ENCODE results near the gene NBEAL2.

NBEAL2 gene

GRCh38 chr3:47012342-47013230 lies 33.1 kb downstream of the NBEAL2 start:
- Histone ChIP-seq H3K4me1 (ENCODE audit: control insufficient read depth, insufficient read depth, low read length) (no peaks in the 10 kb centered on the region), H3K9me3 (ENCODE audit: control insufficient read depth, low read length) (no peaks in the 10 kb centered on the region), H3K27me3 (ENCODE audit: control insufficient read depth, insufficient read depth, low read length, poor library complexity, severe bottlenecking) (no peaks in the 10 kb centered on the region), H3K4me3 (ENCODE audit: insufficient read depth, low read depth, low read length) (no peak overlapping the region), H3K27ac (ENCODE audit: insufficient read depth, low read depth, low read length, poor library complexity, severe bottlenecking) (no peak overlapping the region), H3K36me3 (ENCODE audit: control insufficient read depth, insufficient read depth, low read length) (no peaks in the 10 kb centered on the region)
- WGBS, 2 experiments: 93 to 95% methylated on average over 10 of the region's 10 CpGs

- Histone ChIP-seq H3K4me1 (ENCODE audit: control insufficient read depth, insufficient read depth, low read length) (no peaks in the 10 kb centered on the region), H3K27ac (ENCODE audit: insufficient read depth, low read depth, low read length, poor library complexity, severe bottlenecking) (no peak overlapping the region), H3K27me3 (ENCODE audit: control insufficient read depth, insufficient read depth, low read length, poor library complexity, severe bottlenecking) (no peaks in the 10 kb centered on the region), H3K36me3 (ENCODE audit: control insufficient read depth, insufficient read depth, low read length) (no peaks in the 10 kb centered on the region), H3K9me3 (ENCODE audit: control insufficient read depth, low read length) (no peaks in the 10 kb centered on the region), H3K4me3 (ENCODE audit: insufficient read depth, low read depth, low read length) (no peak overlapping the region)
- 94 to 98% methylated on average over 2 to 3 of the region's 3 CpGs for WGBS, 2 experiments
These were observed 33.8 kb downstream of the NBEAL2 start for GRCh38 chr3:47013231-47013630.

GRCh38 chr3:47014036-47014435 lies 34.6 kb downstream of the NBEAL2 start:
- H3K27me3 ChIP-seq (ENCODE audit: control insufficient read depth, insufficient read depth, low read length, poor library complexity, severe bottlenecking): no peaks in the 10 kb centered on the region
- no peaks in the 10 kb centered on the region for H3K4me1 ChIP-seq (ENCODE audit: control insufficient read depth, insufficient read depth, low read length)
- H3K9me3 ChIP-seq (ENCODE audit: control insufficient read depth, low read length): no peaks in the 10 kb centered on the region
- H3K36me3 ChIP-seq (ENCODE audit: control insufficient read depth, insufficient read depth, low read length): no peaks in the 10 kb centered on the region
- H3K27ac ChIP-seq (ENCODE audit: insufficient read depth, low read depth, low read length, poor library complexity, severe bottlenecking): no peak overlapping the region
- H3K4me3 ChIP-seq (ENCODE audit: insufficient read depth, low read depth, low read length): no peak overlapping the region

GRCh38 chr3:47015151-47015550 lies 35.7 kb downstream of the NBEAL2 start:
- Histone ChIP-seq H3K4me1 (ENCODE audit: control insufficient read depth, insufficient read depth, low read length) (no peaks in the 10 kb centered on the region), H3K27me3 (ENCODE audit: control insufficient read depth, insufficient read depth, low read length, poor library complexity, severe bottlenecking) (no peaks in the 10 kb centered on the region), H3K36me3 (ENCODE audit: control insufficient read depth, insufficient read depth, low read length) (no peaks in the 10 kb centered on the region), H3K27ac (ENCODE audit: insufficient read depth, low read depth, low read length, poor library complexity, severe bottlenecking) (no peak overlapping the region), H3K4me3 (ENCODE audit: insufficient read depth, low read depth, low read length) (no peak overlapping the region), H3K9me3 (ENCODE audit: control insufficient read depth, low read length) (no peaks in the 10 kb centered on the region)

- no peaks in the 10 kb centered on the region for H3K36me3 ChIP-seq (ENCODE audit: control insufficient read depth, insufficient read depth, low read length)
- 86 to 94% methylated on average over 3 to 4 of the region's 4 CpGs for WGBS, 2 experiments
These were observed 36.8 kb downstream of the NBEAL2 start for GRCh38 chr3:47016086-47016933.

GRCh38 chr3:47016934-47017435 lies 37.5 kb downstream of the NBEAL2 start:
- WGBS, 2 experiments: 95 to 100% methylated on average over 1 of the region's 1 CpG
- H3K36me3 ChIP-seq (ENCODE audit: control insufficient read depth, insufficient read depth, low read length): no peaks in the 10 kb centered on the region
- H3K27ac ChIP-seq (ENCODE audit: insufficient read depth, low read depth, low read length, poor library complexity, severe bottlenecking): no peak overlapping the region
- H3K4me1 ChIP-seq (ENCODE audit: control insufficient read depth, insufficient read depth, low read length): no peaks in the 10 kb centered on the region
- H3K4me3 ChIP-seq (ENCODE audit: insufficient read depth, low read depth, low read length): no peak overlapping the region
- H3K27me3 ChIP-seq (ENCODE audit: control insufficient read depth, insufficient read depth, low read length, poor library complexity, severe bottlenecking): no peaks in the 10 kb centered on the region
- H3K9me3 ChIP-seq (ENCODE audit: control insufficient read depth, low read length): no peaks in the 10 kb centered on the region

More at GRCh38 chr3:47016086-47016933, 36.8 kb downstream of the NBEAL2 start:
- no peak overlapping the region for H3K4me3 ChIP-seq (ENCODE audit: insufficient read depth, low read depth, low read length)
- H3K27ac ChIP-seq (ENCODE audit: insufficient read depth, low read depth, low read length, poor library complexity, severe bottlenecking): no peak overlapping the region
- no peaks in the 10 kb centered on the region for H3K27me3 ChIP-seq (ENCODE audit: control insufficient read depth, insufficient read depth, low read length, poor library complexity, severe bottlenecking)
- H3K9me3 ChIP-seq (ENCODE audit: control insufficient read depth, low read length): no peaks in the 10 kb centered on the region
- no peaks in the 10 kb centered on the region for H3K4me1 ChIP-seq (ENCODE audit: control insufficient read depth, insufficient read depth, low read length)

GRCh38 chr3:47017504-47018268 lies 38.2 kb downstream of the NBEAL2 start:
- no peak overlapping the region for H3K4me3 ChIP-seq (ENCODE audit: insufficient read depth, low read depth, low read length)
- no peaks in the 10 kb centered on the region for H3K36me3 ChIP-seq (ENCODE audit: control insufficient read depth, insufficient read depth, low read length)
- H3K9me3 ChIP-seq (ENCODE audit: control insufficient read depth, low read length): no peaks in the 10 kb centered on the region
- no peaks in the 10 kb centered on the region for H3K4me1 ChIP-seq (ENCODE audit: control insufficient read depth, insufficient read depth, low read length)
- no peak overlapping the region for H3K27ac ChIP-seq (ENCODE audit: insufficient read depth, low read depth, low read length, poor library complexity, severe bottlenecking)
- 93 to 94% methylated on average over 6 of the region's 6 CpGs for WGBS, 2 experiments
- no peaks in the 10 kb centered on the region for H3K27me3 ChIP-seq (ENCODE audit: control insufficient read depth, insufficient read depth, low read length, poor library complexity, severe bottlenecking)

- Histone ChIP-seq H3K27me3 (ENCODE audit: control insufficient read depth, insufficient read depth, low read length, poor library complexity, severe bottlenecking) (no peaks in the 10 kb centered on the region), H3K36me3 (ENCODE audit: control insufficient read depth, insufficient read depth, low read length) (no peaks in the 10 kb centered on the region), H3K4me1 (ENCODE audit: control insufficient read depth, insufficient read depth, low read length) (no peaks in the 10 kb centered on the region), H3K4me3 (ENCODE audit: insufficient read depth, low read depth, low read length) (no peak overlapping the region), H3K9me3 (ENCODE audit: control insufficient read depth, low read length) (no peaks in the 10 kb centered on the region), H3K27ac (ENCODE audit: insufficient read depth, low read depth, low read length, poor library complexity, severe bottlenecking) (no peak overlapping the region)
These were observed 38.8 kb downstream of the NBEAL2 start for GRCh38 chr3:47018269-47018611.

GRCh38 chr3:47019201-47019600 lies 39.7 kb downstream of the NBEAL2 start:
- Histone ChIP-seq H3K36me3 (ENCODE audit: control insufficient read depth, insufficient read depth, low read length) (no peaks in the 10 kb centered on the region), H3K27me3 (ENCODE audit: control insufficient read depth, insufficient read depth, low read length, poor library complexity, severe bottlenecking) (no peaks in the 10 kb centered on the region), H3K27ac (ENCODE audit: insufficient read depth, low read depth, low read length, poor library complexity, severe bottlenecking) (no peak overlapping the region), H3K4me3 (ENCODE audit: insufficient read depth, low read depth, low read length) (no peak overlapping the region), H3K9me3 (ENCODE audit: control insufficient read depth, low read length) (no peaks in the 10 kb centered on the region), H3K4me1 (ENCODE audit: control insufficient read depth, insufficient read depth, low read length) (no peaks in the 10 kb centered on the region)
- WGBS, 2 experiments: 78 to 92% methylated on average over 1 of the region's 1 CpG

- no peaks in the 10 kb centered on the region for H3K36me3 ChIP-seq (ENCODE audit: control insufficient read depth, insufficient read depth, low read length)
- H3K9me3 ChIP-seq (ENCODE audit: control insufficient read depth, low read length): no peaks in the 10 kb centered on the region
- no peak overlapping the region for H3K4me3 ChIP-seq (ENCODE audit: insufficient read depth, low read depth, low read length)
- peaks cover under 1% of the 10 kb centered on the region for H3K4me1 ChIP-seq (ENCODE audit: control insufficient read depth, insufficient read depth, low read length)
- WGBS, 2 experiments: 96 to 98% methylated on average over 3 to 4 of the region's 4 CpGs
- H3K27me3 ChIP-seq (ENCODE audit: control insufficient read depth, insufficient read depth, low read length, poor library complexity, severe bottlenecking): no peaks in the 10 kb centered on the region
- no peak overlapping the region for H3K27ac ChIP-seq (ENCODE audit: insufficient read depth, low read depth, low read length, poor library complexity, severe bottlenecking)
These were observed 40.8 kb downstream of the NBEAL2 start for GRCh38 chr3:47020311-47020710.

Data from ectodermal cell (in vitro differentiated cells).